Caki2 (cell line): ENCODE results near the gene SPCS1. TPM values are rescaled to one million over a fixed set of nuclear protein-coding genes. Genes with fewer than 3 reads are reported as not detected.
"Not testable (repeated sequence)": the region's sequence is repeated elsewhere in the genome, so short reads cannot be mapped to it uniquely, and the experiment has no call there.

Source experiments
- DNase-seq: peaks from one replicate; pipeline ENCODE4 v3.0.0-alpha.2; 2015; ENCODE audit warnings: low read depth
- in situ Hi-C: cut with HindIII; loops from 2 replicates; pipeline ENCODE4 v1.10.0; 2016; ENCODE audit warnings: low sequenced_read_pairs, low pct_unique_long_range_greater_than_20kb, mixed read lengths
- total RNA-seq: library from RNA; depleted of rRNA; stranded (reverse); fragments of >200 nt; shearing (Covaris generic); gene quantifications from 2 replicates; pipeline ENCODE4 v1.2.3, GENCODE V29; 2014; ENCODE audit warnings: low replicate concordance

Gene SPCS1
- total RNA-seq, 1 experiment from 2014 or later = 83.5 TPM

DNA sequence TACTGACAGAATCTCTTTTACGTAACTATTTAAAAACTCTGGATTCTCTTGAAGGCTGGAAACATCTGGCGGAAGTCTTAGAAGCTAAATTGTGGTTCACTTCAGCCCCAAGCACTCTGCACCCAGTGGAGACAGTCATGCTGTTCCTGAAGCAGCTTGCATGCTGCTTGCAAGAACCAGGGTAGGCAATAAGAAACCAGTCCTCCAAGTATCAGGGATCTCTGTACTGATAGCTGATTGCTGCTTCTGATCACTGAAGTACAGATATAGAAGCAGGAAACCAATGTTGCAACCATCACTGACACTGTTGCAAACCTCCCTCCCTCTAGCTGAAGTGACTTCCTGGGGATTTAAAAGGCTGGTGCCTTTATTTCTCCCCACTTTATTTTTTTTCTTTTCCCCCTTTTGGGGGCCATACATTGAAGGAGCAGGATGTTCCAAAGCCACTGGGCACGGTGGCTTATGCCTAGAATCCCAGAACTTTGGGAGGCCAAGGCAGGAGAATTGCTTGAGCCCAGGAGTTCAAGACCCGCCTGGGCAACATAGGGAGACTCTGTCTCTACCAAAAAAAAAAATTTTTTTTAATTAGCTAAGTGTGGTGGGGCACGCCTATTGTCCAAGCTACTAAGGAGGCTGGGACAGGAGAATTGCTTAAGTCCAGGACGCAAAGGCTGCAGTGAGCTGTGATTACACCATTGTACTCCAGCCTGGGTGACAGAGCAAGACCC lies 15.3 kb downstream of the SPCS1 start:
- no peak for DNase-seq
- in situ Hi-C loops = no loop called here

DNA sequence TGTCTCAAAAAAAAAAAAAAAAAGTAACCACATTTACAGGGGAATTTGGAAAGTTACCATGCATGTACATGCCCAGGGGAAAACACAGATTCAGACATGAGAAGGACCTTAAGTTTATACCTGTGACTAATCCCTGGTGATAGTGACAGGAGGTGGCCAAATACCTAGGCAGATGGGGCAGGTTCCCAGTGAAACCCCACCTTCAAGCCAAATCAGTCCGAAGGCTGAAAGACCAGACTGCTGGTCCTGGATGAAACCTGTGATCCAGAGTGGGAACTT lies 15.8 kb downstream of the SPCS1 start:
- in situ Hi-C loops = no loop called here
- DNase-seq = no peak

DNA sequence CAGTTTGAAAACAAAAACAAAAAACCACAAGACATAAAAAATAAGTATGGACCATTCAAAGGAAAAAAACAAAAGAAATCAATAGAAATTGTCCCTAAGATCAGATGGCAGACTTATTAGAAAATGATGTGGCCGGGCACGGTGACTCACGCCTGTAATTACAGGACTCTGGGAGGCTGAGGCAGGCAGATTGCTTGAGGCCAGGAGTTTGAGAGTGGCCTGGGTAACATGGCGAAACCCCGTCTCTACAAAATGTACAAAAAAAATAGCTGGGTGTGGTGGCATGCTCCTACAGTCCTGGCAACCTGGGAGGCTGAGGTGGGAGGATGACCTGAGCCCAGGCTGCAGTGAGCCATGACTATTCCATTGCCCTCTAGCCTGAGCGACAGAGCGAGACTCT lies 16.6 kb downstream of the SPCS1 start:
- in situ Hi-C loops = no loop called here
- no peak for DNase-seq

- no peak for DNase-seq
- in situ Hi-C loops = no loop called here
These were observed 18.0 kb downstream of the SPCS1 start for GRCh38 chr3:52723935-52724334.

DNA sequence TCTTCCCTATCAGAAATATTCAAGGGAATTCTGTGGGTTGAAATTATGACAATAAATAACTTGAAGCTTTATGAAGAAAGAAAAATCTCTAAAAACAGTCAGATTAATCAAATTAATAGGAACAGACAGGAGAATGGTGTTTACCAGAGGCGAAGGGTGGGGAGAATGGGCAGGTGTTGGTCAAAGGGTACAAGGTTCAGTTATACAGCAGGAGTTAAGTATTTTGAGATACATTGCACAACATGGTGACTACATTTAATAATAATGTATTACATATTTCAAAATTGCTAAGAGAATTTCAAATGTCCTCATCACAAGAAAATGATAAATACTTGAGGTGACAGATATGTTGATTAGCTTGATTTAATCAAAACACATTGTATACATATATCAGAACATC lies 18.6 kb downstream of the SPCS1 start:
- in situ Hi-C loops = no loop called here
- no peak for DNase-seq

DNA sequence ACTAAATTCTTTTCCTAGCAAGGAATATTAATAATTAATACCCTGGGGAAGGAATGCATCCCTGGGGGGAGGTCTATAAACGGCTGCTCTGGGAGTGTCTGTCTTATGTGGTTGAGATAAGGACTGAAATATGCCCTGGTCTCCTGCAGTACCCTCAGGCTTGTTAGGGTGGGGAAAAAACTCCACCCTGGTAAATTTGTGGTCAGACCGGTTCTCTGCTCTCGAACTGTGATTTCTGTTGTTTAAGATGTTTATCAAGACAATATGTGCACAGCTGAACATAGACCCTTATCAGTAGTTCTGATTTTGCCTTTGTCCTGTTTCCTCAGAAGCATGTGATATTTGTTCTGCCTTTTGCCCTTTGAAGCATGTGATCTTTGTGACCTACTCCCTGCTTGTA lies 22.8 kb downstream of the SPCS1 start:
- in situ Hi-C loops, DNase-seq: not testable (repeated sequence)

GRCh38 chr3:52730681-52731080 lies 24.8 kb downstream of the SPCS1 start:
- no peak for DNase-seq
- in situ Hi-C loops = no loop called here

DNA sequence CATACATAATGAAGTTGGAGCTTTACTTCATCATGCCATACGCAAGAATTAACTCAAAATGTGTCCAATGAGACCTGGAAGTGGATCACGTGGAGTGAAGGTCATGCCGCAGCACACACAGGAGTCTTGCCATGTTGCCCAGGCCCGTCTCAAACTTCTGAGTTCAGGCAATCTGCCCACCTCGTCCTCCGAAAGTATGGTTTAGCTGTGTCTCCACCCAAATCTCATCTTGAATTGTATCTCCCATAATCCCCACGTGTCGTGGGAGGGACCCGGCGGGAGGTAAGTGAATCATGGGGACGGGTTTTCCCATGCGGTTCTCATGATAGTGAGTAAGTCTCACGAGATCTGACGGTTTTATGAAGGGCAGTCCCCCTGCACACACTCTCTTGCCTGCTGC lies 25.7 kb downstream of the SPCS1 start:
- in situ Hi-C loops = no loop called here
- DNase-seq = no peak

- in situ Hi-C loops = no loop called here
- DNase-seq = no peak
These were observed 27.5 kb downstream of the SPCS1 start for GRCh38 chr3:52733256-52733891.

- in situ Hi-C loops = no loop called here
- no peak for DNase-seq
These were observed 33.8 kb downstream of the SPCS1 start for GRCh38 chr3:52739730-52740129.

GRCh38 chr3:52742418-52743041 lies 36.6 kb downstream of the SPCS1 start:
- no peak for DNase-seq
- in situ Hi-C loops = no loop called here

GRCh38 chr3:52743152-52743551 lies 37.2 kb downstream of the SPCS1 start:
- in situ Hi-C loops = no loop called here

GRCh38 chr3:52743721-52744120 lies 37.8 kb downstream of the SPCS1 start:
- DNase-seq = no peak
- in situ Hi-C loops = no loop called here

More at GRCh38 chr3:52743152-52743551, 37.2 kb downstream of the SPCS1 start:
- DNase-seq = no peak

GRCh38 chr3:52752045-52752660 lies 46.2 kb downstream of the SPCS1 start:
- no peak for DNase-seq
- in situ Hi-C loops = no loop called here

DNA sequence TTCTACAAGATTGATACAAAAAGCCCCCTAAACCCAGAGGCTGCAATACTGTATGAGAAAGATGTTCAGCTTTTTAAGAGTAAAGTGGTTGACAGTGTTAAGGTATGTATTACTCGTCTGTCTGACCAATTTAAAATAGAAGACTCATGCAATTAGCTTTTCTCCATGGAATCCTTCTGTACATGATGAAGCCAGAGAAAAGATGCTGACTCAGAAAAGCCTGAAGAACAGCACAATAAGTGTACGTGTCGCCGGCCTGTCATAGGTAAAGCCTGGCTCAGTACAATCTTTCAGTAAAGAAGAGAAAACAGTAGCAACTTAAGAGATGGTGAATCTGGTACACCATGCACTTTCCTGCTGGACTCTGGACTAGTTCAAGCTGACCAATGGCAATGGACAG lies 48.5 kb downstream of the SPCS1 start:
- DNase-seq = no peak
- in situ Hi-C loops = no loop called here

GRCh38 chr3:52756141-52756540 lies 50.2 kb downstream of the SPCS1 start:
- no peak for DNase-seq
- in situ Hi-C loops = no loop called here
